Endothelial cell of umbilical vein (primary cell): ENCODE results near the gene MYOF. TPM values are rescaled to one million over a fixed set of nuclear protein-coding genes. Genes with fewer than 3 reads are reported as not detected.

Source experiments
- BruUV-seq: library from RNA; stranded (reverse); fragments of 400-500 nt; replicated peaks from 2 replicates; lab custom pipeline; 2021; lab: Mats Ljungman, UMichigan
- CTCF ChIA-PET: fragments of 300-600, 350-600 bp; sonication (Branson Sonifier 250); formaldehyde crosslinking; loops from one replicate; lab custom pipeline; 2021; ENCODE audit warnings: antibody characterized with exemption, inconsistent platforms; lab: Charles Lee
- POLR2A ChIA-PET: fragments of 300-600, 350-600 bp; sonication (Branson Sonifier 250); formaldehyde crosslinking; loops from one replicate; lab custom pipeline; 2021; ENCODE audit warnings: antibody characterized with exemption, inconsistent platforms; lab: Charles Lee
- DNase-seq: peaks from one replicate; pipeline ENCODE4 v3.0.0-alpha.2; 2011; ENCODE audit warnings: low read depth, low spot score
- FAIRE-seq: peaks from 2 replicates; lab custom pipeline; 2011; peaks lifted over from hg19 to GRCh38; lab: Jason Lieb, UNC
- H2AFZ ChIP-seq: 2 replicates; pipeline ENCODE4 v1.6.0; 2012; ENCODE audit warnings: low read depth, low read length, control low read depth, inconsistent platforms
- H3K27ac ChIP-seq: 2 replicates; pipeline ENCODE4 v1.5.1; 2011; ENCODE audit warnings: low read depth, mild to moderate bottlenecking, control low read depth, low read length, moderate library complexity; ENCODE audit not compliant: insufficient read depth
- H3K27me3 ChIP-seq, 2 experiments: 2 replicates each; pipeline versions ENCODE4 v1.6.0 to v1.6.1; 2011; ENCODE audit warnings: low read length in 2 of 2, mixed read lengths in 1 of 2; ENCODE audit not compliant: control insufficient read depth in 2 of 2, insufficient read depth in 2 of 2
- H3K36me3 ChIP-seq, 2 experiments: 2 replicates in 1 of 2; 3 replicates in 1 of 2; pipeline ENCODE4 v1.5.1; 2011; ENCODE audit warnings: low read length in 2 of 2, mild to moderate bottlenecking in 1 of 2, moderate library complexity in 1 of 2; ENCODE audit not compliant: control insufficient read depth in 2 of 2, insufficient read depth in 2 of 2; ENCODE audit errors: extremely low read depth in 1 of 2
- H3K4me1 ChIP-seq: 3 replicates; pipeline ENCODE4 v1.5.1; 2011; ENCODE audit warnings: mild to moderate bottlenecking, low read length; ENCODE audit not compliant: control insufficient read depth, insufficient read depth; ENCODE audit errors: extremely low read depth
- H3K4me2 ChIP-seq: 2 replicates; pipeline ENCODE4 v1.6.1; 2011; ENCODE audit warnings: low read length, control low read depth, mixed read lengths; ENCODE audit not compliant: insufficient read depth
- H3K4me3 ChIP-seq, 3 experiments: fragments of 200-600 bp in 1 of 3; sonication (generic), shearing (Covaris generic) in 1 of 3; replicated peaks in 1 of 3; 2 replicates each; pipeline ENCODE4 v1.5.1; 2011 to 2016; ENCODE audit warnings: control low read depth in 3 of 3, low read length in 3 of 3, mild to moderate bottlenecking in 2 of 3, inconsistent platforms in 1 of 3, low read depth in 1 of 3, moderate library complexity in 1 of 3; ENCODE audit not compliant: insufficient read depth in 1 of 3
- H3K79me2 ChIP-seq: 2 replicates; pipeline ENCODE4 v1.6.0; 2012; ENCODE audit warnings: low read length, inconsistent platforms; ENCODE audit not compliant: control insufficient read depth, insufficient read depth
- H3K9ac ChIP-seq: replicated peaks from 2 replicates; pipeline ENCODE3; 2011; ENCODE audit warnings: low read length, control low read depth; ENCODE audit not compliant: insufficient read depth; ENCODE audit errors: extremely low read depth
- H3K9me1 ChIP-seq: replicated peaks from 3 replicates; pipeline ENCODE4 v1.6.0; 2011; ENCODE audit warnings: mild to moderate bottlenecking, low read length; ENCODE audit not compliant: control insufficient read depth, insufficient read depth; ENCODE audit errors: extremely low read depth
- H3K9me3 ChIP-seq: replicated peaks from 2 replicates; pipeline ENCODE4 v1.5.1; 2012; ENCODE audit warnings: low read length, inconsistent platforms; ENCODE audit not compliant: control insufficient read depth, insufficient read depth
- H4K20me1 ChIP-seq: replicated peaks from 2 replicates; pipeline ENCODE3; 2011; ENCODE audit warnings: mild to moderate bottlenecking, low read length; ENCODE audit not compliant: control insufficient read depth, insufficient read depth; ENCODE audit errors: extremely low read depth
- EZH2 ChIP-seq: IDR thresholded peaks from 2 replicates; pipeline ENCODE4 v1.6.1; 2012; ENCODE audit warnings: borderline replicate concordance, low read depth, mild to moderate bottlenecking, moderate library complexity, low read length, inconsistent platforms; ENCODE audit not compliant: severe bottlenecking
- FOS ChIP-seq: IDR thresholded peaks from 2 replicates; pipeline ENCODE4 v1.6.1; 2011; ENCODE audit warnings: mild to moderate bottlenecking, low read length, moderate library complexity, borderline replicate concordance; ENCODE audit not compliant: insufficient read depth
- GATA2 ChIP-seq: IDR thresholded peaks from 2 replicates; pipeline ENCODE4 v1.7.0; 2011; ENCODE audit warnings: low read depth, mild to moderate bottlenecking, moderate library complexity, mixed read lengths, low read length; ENCODE audit not compliant: insufficient read length, insufficient read depth
- JUN ChIP-seq: IDR thresholded peaks from 2 replicates; pipeline ENCODE4 v1.6.1; 2011; ENCODE audit warnings: borderline replicate concordance, low read depth; ENCODE audit not compliant: insufficient read length, insufficient read depth
- MYC ChIP-seq: IDR thresholded peaks from one replicate; pipeline ENCODE4 v1.6.1; 2011; ENCODE audit warnings: mild to moderate bottlenecking, low read depth, low read length
- POLR2A ChIP-seq: IDR thresholded peaks from 2 replicates; pipeline ENCODE4 v1.6.1; 2012; ENCODE audit warnings: low read depth, mild to moderate bottlenecking, control low read depth, low read length
- POLR2AphosphoS5 ChIP-seq: IDR thresholded peaks from 2 replicates; pipeline ENCODE4 v1.6.1; 2012; ENCODE audit warnings: low read depth, mild to moderate bottlenecking, control low read depth, low read length, moderate library complexity; ENCODE audit not compliant: insufficient read depth
- dilution Hi-C: fragments of 300-500 bp; cut with MboI; formaldehyde crosslinking; loops from one replicate; pipeline ENCODE4 v1.15.0; 2019; ENCODE audit warnings: low sequenced_read_pairs; ENCODE audit not compliant: extremely low pct_ligation_motif_present
- intact Hi-C: fragments of 100-400 bp; cut with micrococcal nuclease; formaldehyde crosslinking; loops from one replicate; pipeline ENCODE4 v1.10.0; 2022
- polyA plus RNA-seq, 4 experiments: library from polyadenylated mRNA; depleted of rRNA in 3 of 4; stranded (reverse) in 3 of 4; unstranded in 1 of 4; fragments of >200 nt; gene quantifications; 2 replicates each; pipeline versions ENCODE4 v1.2.1 to v1.2.3, GENCODE V29; 2011 to 2012; ENCODE audit warnings: missing spikeins in 1 of 4
- total RNA-seq: library from RNA; stranded (reverse); gene quantifications from 2 replicates; pipeline ENCODE4 v1.2.3, GENCODE V29; 2021
- TF ChIP-seq, protein P1 (sequence below): IDR thresholded peaks from 2 replicates; pipeline ENCODE4 v1.6.1; 2011; ENCODE audit not compliant: insufficient read depth, insufficient read length
- TF ChIP-seq, protein P2 (sequence below), 2 donors: IDR thresholded peaks; 1 replicate in 1 of 2; 2 replicates in 1 of 2; pipeline ENCODE4 v1.5.1; 2011; ENCODE audit warnings: low read length in 2 of 2, mild to moderate bottlenecking in 2 of 2, moderate library complexity in 2 of 2, control low read depth in 1 of 2, inconsistent platforms in 1 of 2, low read depth in 1 of 2; ENCODE audit not compliant: insufficient read depth in 1 of 2; ENCODE audit errors: extremely low read depth in 1 of 2

The MYOF gene
- total and polyA plus RNA-seq, 2 donors (not counting 3 experiments of a cell fraction or from before 2014, with no cell fraction given) = 98.4 to 379 TPM

DNA sequence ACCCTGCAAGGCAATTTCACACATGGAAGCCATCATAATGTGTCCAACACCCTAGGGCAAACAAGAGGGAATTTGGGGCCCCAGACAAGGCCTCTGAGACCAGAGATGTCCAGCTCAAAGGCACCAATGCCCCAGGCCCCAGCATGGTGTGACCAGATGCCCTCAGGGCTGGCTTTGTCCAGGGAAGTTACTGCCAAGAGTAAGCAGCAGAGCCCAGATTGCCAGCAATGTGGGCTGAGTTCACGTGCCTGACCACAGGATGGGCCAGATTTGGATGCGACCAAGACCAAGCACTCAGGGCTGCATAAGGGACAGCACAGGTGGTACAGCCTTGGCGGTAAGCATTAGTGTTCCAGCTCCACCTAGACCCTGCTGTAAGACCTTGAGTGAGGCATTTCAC is 12.7 kb downstream of the MYOF start:
- no TSS peak for BruUV-seq
- Histone ChIP-seq H3K27ac (peak overlapping the region; percentile 86), H3K36me3 (peaks cover 4 to 6% of the 10 kb centered on the region in 2 experiments), H3K9ac (peak overlapping the region; percentile 31), H4K20me1 (no peaks in the 10 kb centered on the region), H3K4me2 (no peak overlapping the region), H3K9me3 (no peaks in the 10 kb centered on the region), H3K79me2 (peaks cover 63% of the 10 kb centered on the region), H3K27me3 (no peaks in the 10 kb centered on the region), H3K4me1 (peaks cover 90% of the 10 kb centered on the region), H2AFZ (no peak overlapping the region), H3K4me3 (no peak overlapping the region), H3K9me1 (no peaks in the 10 kb centered on the region)
- ChIA-PET POLR2A (interaction anchor here (0.7 kb wide), 1 partner anchor 88 kb away, joined by 5 read pairs; no protein-coding TSS in a partner anchor), CTCF (interaction anchor here (1.4 to 4.3 kb wide), 3 partner anchors 11 to 93 kb away, joined by 3 to 79 read pairs (median 9); partner anchors contain the start of gene MYOF)
- TF ChIP-seq POLR2AphosphoS5 = no peak
- TF ChIP-seq, protein P1, sequence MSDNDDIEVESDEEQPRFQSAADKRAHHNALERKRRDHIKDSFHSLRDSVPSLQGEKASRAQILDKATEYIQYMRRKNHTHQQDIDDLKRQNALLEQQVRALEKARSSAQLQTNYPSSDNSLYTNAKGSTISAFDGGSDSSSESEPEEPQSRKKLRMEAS = no peak
- TF ChIP-seq GATA2 = no peak
- TF ChIP-seq EZH2 = no peak
- no peak for TF ChIP-seq MYC
- no peak for TF ChIP-seq POLR2A
- no peak for TF ChIP-seq JUN
- TF ChIP-seq, protein P2, sequence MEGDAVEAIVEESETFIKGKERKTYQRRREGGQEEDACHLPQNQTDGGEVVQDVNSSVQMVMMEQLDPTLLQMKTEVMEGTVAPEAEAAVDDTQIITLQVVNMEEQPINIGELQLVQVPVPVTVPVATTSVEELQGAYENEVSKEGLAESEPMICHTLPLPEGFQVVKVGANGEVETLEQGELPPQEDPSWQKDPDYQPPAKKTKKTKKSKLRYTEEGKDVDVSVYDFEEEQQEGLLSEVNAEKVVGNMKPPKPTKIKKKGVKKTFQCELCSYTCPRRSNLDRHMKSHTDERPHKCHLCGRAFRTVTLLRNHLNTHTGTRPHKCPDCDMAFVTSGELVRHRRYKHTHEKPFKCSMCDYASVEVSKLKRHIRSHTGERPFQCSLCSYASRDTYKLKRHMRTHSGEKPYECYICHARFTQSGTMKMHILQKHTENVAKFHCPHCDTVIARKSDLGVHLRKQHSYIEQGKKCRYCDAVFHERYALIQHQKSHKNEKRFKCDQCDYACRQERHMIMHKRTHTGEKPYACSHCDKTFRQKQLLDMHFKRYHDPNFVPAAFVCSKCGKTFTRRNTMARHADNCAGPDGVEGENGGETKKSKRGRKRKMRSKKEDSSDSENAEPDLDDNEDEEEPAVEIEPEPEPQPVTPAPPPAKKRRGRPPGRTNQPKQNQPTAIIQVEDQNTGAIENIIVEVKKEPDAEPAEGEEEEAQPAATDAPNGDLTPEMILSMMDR (IDR thresholded peaks at IDR 0.05; ENCODE audit: extremely low read depth in 1 of 2, insufficient read depth in 1 of 2, low read depth in 1 of 2, low read length in 2 of 2) = no peak
- TF ChIP-seq FOS = no peak
- intact Hi-C loops = loop anchor here (10.0 kb wide), 1 partner anchor 635 kb away; no protein-coding TSS in a partner anchor
- dilution Hi-C loops = no loop called here
- no peak for DNase-seq
- FAIRE-seq = no peak
